GM18517 (cell line): Measurements from ENCODE around the gene PGF.
"Not testable (repeated sequence)": the region's sequence is repeated elsewhere in the genome, so short reads cannot be mapped to it uniquely, and the experiment has no call there.

Experiments used
- ATAC-seq: cut with Tn5 transposase; IDR thresholded peaks from one replicate; pipeline ENCODE4 v1.9.1; 2021; ENCODE audit warnings: mild to moderate bottlenecking, moderate library complexity; ENCODE audit not compliant: unreplicated experiment

The PGF gene

DNA sequence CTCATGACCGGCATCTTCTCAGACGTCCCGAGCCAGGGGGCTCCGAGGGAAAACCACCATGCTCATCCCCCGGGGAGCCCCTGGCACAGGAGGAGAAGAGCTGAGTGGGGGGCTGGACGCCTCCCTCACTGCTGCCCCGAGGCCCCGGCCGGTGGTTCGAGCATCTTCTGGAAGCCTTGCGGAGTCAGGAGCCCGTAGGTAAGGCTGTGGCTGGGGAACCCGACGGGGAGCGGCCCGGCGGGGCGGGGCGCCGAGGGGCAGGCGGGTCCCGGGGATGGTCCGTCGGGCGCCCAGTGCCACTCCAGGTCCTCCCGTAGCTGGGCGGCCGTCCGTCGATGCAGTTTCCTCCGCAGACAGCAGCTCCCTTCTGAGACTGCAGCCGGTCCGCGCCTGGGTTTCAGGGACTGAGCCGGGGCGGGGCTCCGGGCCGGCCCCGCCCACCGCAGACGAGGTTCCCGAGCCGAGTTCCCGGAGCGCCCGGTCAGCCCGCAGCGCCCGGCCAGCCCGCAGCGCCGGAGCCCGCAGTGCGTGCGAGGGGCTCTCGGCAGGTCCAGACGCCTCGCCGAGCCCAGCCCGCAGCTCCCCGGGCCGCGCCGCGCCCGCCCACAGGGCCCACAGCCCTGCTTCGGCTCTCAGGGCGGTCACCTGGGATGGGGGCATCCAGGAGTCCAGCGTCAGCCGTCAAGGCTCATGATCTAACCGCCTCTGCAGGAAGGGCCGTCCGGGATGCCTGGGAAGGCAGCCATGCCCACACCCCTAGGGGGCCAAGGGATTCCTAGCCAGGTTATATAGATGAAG, at the start of gene PGF:
TSS of gene PGF (minus strand) at position 369 of the 798 bp plus-strand sequence. CDS start at position 14, 355 bp downstream.
- no peak for ATAC-seq

DNA sequence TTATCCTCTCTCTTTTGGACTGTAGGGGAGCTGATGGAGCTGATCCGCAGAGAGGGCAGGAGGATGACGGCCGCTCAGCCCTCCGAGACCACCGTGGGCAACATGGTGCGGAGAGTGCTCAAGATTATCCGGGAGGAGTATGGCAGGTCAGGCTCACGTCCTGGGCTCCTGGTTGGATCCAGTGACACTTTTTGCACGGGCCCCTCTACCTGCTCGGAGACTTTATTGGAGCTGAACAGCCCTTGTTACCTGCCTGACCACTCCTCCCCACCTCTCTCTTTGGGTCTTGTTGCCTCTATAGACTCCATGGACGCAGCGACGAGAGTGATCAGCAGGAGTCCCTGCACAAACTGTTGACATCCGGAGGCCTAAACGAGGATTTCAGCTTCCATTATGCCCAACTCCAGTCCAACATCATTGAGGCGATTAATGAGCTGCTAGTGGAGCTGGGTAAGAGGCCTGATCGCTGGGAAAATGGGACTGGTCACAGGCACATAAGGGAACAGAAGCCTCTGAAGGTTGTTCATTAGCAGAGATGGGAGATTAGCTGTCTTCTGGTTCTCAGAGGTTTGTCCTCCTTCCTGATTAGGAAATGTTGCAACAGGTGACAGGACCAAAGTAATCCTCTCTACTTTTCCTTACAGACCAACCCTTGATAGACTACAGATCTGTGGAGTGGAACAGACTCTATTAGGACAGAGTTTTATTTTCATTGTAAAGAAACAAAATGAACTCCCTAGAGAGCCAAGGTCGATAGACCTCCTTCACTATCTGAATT, 48.0 kb upstream of the PGF start:
- ATAC-seq: no peak

DNA sequence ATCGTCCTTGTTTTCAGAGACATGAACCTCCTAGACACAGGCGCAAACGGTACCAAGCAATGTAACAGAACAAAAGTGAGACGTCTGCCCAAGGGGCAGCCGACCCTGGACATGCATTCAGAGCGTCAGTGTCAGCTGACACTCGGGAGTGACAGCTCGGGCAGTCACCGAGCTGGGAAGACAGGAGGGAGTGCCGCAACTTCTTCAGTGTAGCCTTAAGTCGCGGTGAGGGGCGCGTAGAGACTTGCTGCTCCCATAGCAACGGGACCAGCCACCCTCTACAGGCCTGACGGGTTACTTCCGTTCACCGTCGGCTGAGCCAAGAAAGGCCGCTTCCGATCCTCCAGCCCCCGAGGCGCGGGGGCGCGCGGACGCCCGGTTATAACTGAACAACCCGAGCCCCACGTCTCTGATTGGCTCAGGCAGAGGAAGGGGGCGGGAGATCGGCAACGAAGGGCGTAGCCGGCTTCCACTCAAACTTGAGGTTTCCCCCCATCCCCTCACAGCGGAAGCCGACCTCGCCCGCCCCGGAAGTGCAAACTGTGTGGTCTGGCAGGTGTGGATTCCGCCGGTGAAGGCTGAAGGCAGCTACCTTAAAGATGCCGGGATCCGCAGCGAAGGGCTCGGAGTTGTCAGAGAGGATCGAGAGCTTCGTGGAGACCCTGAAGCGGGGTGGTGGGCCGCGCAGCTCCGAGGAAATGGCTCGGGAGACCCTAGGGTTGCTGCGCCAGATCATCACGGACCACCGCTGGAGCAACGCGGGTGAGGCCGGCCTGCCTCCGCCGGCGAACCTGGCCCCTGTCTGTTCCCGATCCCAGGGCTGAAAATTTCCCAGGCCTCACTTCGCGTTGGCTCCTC, 47.2 kb upstream of the PGF start, which contains the start of gene EIF2B2:
TSS of gene EIF2B2 (plus strand) at position 530 of the 858 bp plus-strand sequence. CDS start at position 600, 70 bp downstream.
- peak; percentile 95 for ATAC-seq

DNA sequence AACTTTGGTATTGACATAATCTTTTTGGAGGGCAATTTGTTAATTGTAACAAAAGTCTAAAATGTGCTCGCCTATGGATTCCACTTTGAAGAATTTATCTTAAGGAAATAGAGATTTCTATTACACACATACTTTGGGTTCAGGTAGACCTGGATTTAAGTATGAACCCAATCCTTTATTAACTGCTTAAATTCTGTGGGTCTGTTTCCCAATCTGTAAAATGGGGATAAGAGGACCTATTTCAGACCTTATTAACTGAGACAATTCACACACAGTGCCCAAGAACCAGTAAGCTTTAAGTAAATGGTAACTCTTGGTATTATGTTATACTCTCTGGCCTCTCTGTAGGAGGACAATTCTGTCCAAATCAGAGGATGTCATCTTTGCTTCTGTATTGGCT, 46.5 kb upstream of the PGF start:
- no peak for ATAC-seq

DNA sequence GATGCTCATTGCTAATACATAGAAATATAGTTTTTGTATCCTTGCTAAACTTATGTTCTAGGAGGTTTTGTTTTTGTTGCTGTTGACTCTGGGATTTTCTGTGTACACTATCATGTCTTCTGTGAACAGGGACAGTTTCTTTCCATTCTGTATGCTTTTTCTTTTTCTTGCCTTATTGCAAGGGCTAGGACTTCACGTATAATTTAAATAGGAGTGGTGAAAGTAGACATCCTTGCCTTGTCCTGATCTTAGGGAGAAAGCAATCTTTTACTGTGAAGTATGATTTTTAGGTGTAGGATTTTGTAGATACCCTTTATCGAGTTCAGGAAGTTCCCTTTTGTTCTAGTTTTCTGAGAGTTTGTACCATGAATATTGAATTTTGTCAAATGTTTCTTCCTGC, 45.9 kb upstream of the PGF start:
- ATAC-seq: no peak

DNA sequence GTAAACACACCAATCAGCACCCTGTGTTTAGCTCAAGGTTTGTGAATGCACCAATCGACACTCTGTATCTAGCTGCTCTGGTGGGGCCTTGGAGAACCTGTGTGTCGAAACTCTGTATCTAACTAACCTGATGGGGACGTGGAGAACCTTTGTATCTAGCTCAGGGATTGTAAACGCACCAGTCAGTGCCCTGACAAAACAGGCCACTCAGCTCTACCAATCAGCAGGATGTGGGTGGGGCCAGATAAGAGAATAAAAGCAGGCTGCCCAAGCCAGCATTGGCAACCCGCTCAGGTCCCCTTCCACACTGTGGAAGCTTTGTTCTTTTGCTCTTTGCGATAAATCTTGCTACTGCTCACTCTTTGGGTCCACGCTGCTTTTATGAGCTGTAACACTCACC, 40.4 kb upstream of the PGF start:
- not testable (repeated sequence) for ATAC-seq

DNA sequence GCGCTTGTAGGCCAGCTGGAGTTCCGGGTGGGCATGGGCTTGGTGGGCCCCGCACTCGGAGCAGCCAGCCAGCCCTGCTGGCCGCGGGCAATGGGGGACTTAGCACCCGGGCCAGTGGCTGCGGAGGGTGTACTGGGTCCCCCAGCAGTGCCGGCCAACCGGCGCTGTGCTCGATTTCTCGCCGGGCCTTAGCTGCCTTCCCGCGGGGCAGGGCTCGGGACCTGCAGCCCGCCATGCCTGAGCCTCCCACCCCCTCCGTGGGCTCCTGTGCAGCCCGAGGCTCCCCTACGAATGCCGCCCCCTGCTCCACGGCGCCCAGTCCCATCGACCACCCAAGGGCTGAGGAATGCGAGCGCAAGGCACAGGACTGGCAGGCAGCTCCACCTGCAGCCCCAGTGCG, 38.8 kb upstream of the PGF start:
- not testable (repeated sequence) for ATAC-seq

DNA sequence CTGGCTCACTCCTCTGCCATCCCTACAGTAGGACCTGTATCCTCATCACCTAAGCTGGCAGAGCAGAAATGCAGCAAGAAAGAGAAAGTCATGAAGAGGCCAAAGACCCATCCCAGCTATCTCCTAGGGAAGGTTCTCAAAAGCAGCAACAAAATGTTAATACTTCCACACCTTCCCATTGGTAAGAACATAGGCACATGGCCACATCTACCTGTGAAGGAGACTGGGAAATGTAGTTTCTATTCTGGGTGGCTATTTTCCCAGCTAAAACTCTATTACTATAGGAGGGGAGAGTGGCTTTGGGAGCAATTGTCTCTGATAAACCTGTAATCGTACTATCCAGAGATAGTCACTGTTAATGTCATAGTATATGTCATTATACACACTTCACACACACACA, 33.6 kb upstream of the PGF start:
- no peak for ATAC-seq

DNA sequence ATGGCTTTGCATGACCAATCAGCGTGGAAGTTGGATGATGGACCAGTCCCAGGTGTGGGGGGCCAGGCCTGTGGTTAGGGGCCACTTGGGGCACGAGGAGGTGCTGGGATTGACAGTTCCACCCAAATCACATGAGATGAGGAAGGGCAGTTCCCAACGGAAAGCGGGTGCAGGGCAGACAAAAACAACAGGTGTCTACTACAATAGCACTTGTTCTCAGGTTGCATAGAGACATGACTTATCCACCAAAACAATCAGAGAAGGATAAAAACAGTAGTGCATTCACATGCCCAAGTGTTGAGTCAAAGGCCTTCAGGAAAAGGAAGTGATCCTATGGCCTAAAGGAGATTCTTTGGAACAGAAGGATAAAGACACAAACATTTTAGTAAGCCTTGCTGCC, 32.7 kb upstream of the PGF start:
- ATAC-seq: no peak

DNA sequence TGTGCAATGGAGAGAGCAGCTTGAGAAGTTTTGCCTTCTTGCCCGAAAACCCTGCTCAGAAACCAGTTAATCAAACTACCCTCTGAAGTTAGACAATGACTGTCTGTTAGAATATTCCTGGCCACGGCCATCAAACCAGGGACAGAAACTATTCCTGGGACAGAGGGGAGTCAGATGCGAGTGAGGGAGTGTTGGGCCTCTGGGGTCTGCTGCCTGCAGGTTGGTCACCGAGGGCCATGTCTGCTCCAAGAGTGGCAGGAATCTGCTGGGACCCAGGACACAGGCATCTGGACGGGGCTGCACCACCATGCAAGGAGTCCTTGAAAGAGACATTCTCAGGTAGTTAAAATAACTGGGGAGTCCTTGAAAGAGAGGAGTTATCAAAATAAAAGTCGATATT, 30.4 kb upstream of the PGF start:
- ATAC-seq: no peak

DNA sequence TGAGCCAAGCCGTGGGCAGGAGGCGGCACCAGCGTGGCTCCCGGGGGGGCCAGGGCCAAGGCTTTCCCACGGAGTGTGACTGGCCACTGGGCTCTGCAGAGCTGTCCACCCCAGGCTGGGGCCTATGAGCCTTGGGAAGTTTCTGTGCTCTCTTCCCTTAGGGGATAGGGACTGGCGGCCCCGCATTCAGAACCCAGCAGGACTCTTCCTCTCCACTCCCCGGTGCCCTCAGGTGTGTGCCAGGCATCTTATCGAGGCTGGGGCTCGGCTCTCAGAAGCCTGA, 29.6 kb upstream of the PGF start:
- ATAC-seq: no peak

DNA sequence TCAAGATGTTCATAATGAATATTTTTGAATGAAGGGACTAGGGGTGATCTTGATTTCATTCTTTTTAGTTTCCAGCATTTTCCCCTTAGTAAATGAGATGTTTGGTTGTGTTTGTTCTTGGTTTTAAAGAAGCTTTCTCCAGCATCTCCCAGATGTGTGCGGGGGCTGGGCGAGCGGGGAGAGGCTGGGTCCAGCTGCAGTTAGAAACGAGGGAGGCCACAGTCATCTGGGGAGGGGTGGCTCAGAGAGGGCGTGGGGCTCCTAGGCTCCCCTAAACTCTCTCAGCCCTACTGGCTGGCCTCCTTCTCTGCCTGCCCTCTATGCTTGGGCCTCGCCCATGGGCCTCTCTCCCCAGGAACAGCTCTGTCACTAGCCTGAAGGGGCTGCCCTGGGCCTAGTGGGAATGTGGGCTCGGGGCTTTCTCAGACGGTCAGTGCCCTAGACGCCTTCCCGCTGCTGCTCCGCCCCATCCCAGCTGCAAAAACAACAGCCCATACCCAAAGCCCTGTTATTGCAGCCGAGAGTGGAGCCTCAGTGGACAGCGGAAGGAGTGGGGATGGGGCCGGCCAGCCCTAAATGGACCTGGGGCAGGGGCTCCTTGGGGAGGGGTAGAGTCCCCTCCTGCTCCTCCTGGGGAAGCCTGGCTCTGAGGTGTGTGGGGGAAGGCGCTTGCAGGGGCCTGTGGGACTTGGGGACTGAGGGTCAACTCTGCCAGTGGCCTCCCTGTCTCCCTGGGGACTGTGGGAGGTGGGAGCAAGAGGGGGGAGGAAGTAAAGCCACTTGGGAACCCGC, 29.0 kb upstream of the PGF start:
- no peak for ATAC-seq

DNA sequence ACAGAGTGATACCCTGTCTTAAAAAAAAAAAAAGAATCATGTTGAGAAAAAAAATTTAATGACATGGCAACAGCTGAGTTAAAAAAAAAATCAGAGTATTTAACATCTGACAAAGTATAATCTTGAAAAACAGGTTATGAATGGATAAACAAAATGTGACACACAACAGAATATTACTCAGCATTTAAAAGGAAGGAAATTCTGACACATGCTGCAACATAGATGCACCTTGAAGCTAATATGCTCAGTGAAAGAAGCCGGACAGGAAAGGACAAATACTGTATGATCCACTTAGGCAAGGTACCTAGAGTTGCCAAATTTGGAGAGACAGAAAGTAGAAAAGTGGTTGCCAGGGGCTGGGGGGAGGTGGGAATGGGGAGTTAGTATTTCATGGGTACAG, 27.9 kb upstream of the PGF start:
- no peak for ATAC-seq

DNA sequence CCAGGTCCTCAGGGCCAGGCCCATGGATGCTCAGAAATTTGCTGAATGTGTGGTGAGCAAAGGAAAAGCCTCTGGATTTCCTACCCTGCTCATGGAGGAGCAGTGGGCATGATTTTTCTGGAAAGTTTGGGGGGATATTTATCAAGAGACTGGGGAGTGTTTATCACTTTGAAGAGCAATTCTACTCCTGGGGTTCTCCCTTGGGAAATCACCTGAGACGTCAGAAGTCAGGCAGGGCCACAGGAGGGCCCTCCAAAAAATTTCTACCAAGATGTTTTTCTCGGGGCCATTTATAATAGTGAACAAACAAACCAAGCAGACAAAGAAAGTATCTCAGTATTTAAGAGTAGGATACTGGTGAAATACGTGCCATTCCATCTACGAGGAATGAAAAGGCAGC, 27.3 kb upstream of the PGF start:
- ATAC-seq: no peak

DNA sequence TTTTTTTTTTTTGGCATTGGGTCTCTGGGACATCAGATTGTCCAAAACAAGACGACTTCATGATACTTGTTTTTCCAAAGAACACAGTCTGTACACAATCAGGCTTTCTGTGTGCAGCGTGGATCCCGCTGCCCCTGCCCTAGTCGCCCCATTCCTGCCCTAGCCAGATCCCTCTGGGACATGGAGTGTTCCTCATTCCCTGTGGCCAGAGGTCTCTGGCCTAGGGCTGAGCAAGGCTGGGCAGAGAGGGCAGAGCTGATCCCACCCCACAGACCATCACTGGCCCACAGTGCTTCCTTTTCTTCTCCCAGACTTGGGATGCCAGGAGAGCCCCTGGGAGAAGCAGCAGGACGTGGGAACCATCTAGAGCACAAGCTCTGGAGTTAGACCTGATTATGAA, 26.4 kb upstream of the PGF start:
- ATAC-seq: no peak

DNA sequence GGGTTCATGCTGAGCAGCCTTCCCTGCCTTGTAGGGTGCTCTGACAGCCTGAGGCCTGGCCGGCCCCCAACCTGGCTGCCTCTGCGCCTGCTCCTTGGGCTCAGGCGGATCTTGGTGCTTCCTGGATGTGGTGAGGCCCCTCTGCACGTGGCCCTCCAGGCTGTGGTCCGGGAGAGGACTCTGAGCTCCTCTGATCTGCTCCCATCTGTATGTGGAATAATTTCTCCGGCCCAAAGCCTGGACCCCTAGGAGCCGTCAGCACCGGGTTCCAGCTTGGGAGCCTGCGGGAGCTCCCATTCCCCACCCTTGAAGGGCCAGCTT, 26.0 kb upstream of the PGF start:
- ATAC-seq: no peak

DNA sequence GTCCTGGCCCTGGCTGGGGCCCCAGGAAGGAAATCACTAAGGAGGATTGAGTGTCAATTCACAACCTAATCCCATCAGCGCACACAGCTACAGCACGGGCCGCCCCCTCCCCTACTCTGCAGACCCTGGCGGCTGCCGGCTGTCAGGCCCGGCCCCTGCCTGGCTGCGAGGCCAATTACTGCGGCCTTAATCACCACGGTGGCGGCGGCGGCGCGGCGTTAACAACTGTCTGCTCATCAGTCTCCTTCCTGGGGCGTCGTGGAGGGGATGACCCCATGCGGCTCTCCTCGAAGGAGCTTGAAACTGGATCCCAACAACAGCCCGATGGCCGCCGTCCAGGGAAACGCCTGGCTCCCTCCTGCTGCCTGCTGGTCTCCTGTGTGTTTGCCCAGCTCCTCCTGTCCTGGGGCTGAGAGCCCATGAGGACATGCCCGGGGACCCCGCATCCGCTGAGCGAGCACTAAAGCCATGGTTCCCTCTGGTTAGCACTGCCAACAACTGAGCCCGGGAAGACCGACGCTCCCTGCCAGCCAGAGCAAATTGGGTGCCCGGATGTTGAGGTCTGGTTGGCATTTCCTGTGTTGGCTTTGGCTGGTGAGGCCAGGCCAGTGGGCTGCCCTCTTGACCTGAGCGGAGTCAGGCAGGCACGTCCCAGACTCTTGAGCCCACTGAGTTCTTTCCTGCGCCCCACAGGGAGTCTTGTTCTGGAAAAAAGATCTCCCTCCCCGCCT, 25.5 kb upstream of the PGF start:
- ATAC-seq: no peak

DNA sequence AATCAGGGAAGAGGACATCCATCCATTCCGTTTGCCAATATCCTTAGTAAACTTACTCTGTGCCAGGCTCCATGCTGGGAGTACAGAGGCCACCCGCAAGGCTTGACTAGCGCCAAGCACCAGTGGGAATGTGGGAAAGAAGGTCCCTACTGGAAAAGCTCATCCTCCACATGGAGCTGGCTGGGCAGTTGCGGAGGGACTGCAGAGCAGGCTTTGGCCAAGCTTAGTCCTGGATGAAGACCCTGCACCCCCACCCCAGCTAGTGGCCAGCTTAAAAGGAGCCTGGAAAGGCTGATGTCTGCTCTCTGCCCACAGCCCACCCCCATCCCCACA, 25.0 kb upstream of the PGF start:
- no peak for ATAC-seq

DNA sequence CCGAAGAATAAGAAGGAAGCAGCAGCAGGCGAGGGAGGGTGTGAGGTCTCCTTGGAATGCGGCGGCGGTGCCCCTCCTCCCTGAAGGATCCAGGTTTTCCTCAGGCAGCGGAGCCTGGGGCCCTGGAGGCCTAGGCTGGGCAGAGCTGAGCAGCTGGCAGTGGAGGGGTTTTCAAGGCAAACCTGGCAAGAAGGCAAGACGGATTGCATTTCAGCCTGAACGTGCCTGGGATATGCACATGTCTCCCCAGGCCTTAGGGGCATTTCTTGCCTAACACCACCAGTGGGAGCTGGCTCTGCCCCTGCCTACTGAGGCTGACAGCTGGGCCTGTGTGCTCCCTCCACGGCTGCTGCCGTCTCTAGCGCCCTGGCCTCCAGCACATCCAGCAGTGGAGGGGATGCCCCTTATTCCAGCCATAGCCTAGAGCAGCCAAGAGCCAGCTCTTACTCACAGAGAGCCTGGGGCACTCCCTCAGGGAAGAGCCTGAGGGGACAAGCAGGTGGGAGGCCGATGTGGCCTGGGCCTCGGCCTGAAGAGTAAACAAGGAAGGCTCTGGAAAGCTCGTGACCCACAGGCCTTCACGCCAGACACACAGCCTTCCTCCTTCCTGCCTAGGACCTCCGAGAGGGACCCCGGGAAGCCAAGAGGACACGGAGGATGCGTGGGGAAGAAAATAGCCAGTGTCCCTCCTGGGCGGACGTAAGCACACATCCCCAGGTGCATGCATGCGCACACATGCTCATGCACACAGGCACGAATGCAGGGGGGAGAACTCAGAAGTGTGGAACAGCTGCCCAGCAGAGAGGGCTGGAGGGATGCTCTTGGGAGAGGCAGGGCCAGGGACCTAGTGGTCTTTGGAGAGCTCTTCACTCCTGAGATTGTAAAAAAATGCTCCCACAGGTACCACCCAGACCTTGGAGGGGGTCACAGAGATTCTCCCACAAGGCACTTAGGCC, 24.3 kb upstream of the PGF start:
- ATAC-seq: no peak
